CD14-positive monocyte (primary cell): Measurements from ENCODE around the gene NUDT8. TPM values are rescaled to one million over a fixed set of nuclear protein-coding genes. Genes with fewer than 3 reads are reported as not detected.

Source experiments
- DNase-seq, 3 donors: peaks; one replicate each; pipeline ENCODE4 v3.0.0-alpha.2; 2011 to 2022
- H2AFZ ChIP-seq: 2 replicates; pipeline ENCODE4 v1.6.0; 2012; ENCODE audit warnings: mild to moderate bottlenecking, low read depth, low read length, inconsistent platforms; ENCODE audit not compliant: insufficient read depth, poor library complexity, severe bottlenecking
- H3K27ac ChIP-seq, 2 donors: 1 replicate in 1 of 2; 2 replicates in 1 of 2; pipeline ENCODE4 v1.5.1; 2012 to 2013; ENCODE audit warnings: low read length in 2 of 2, control low read depth in 1 of 2, inconsistent platforms in 1 of 2, low read depth in 1 of 2, mild to moderate bottlenecking in 1 of 2
- H3K27me3 ChIP-seq, 2 donors: one replicate each; pipeline versions ENCODE4 v1.6.0 to v1.6.1; 2011 to 2013; ENCODE audit warnings: low read length in 2 of 2; ENCODE audit not compliant: control insufficient read depth in 2 of 2, insufficient read depth in 2 of 2
- H3K36me3 ChIP-seq, 2 donors: replicated peaks in 1 of 2; 1 replicate in 1 of 2; 2 replicates in 1 of 2; pipeline versions ENCODE4 v1.5.1 to v1.6.1; 2012 to 2013; ENCODE audit warnings: low read length in 2 of 2, control low read depth in 1 of 2, inconsistent platforms in 1 of 2, mild to moderate bottlenecking in 1 of 2; ENCODE audit not compliant: insufficient read depth in 2 of 2, control insufficient read depth in 1 of 2
- H3K4me1 ChIP-seq, 2 donors: 1 replicate in 1 of 2; 2 replicates in 1 of 2; pipeline versions ENCODE4 v1.5.1 to v1.6.1; 2012 to 2013; ENCODE audit warnings: low read length in 2 of 2, control low read depth in 1 of 2, inconsistent platforms in 1 of 2, mild to moderate bottlenecking in 1 of 2, moderate library complexity in 1 of 2; ENCODE audit not compliant: insufficient read depth in 2 of 2, control insufficient read depth in 1 of 2
- H3K4me2 ChIP-seq: replicated peaks from 2 replicates; pipeline ENCODE3; 2012; ENCODE audit warnings: low read length, moderate library complexity, mild to moderate bottlenecking; ENCODE audit not compliant: poor library complexity, severe bottlenecking; ENCODE audit errors: extremely low read depth
- H3K4me3 ChIP-seq, 3 experiments: fragments of 200-600 bp in 1 of 3; sonication (generic) in 1 of 3; replicated peaks in 1 of 3; 1 replicate in 2 of 3; 2 replicates in 1 of 3; pipeline ENCODE4 v1.5.1; 2011 to 2013; ENCODE audit warnings: low read length in 3 of 3, mild to moderate bottlenecking in 3 of 3, control low read depth in 2 of 3, low read depth in 2 of 3, inconsistent platforms in 1 of 3, moderate library complexity in 1 of 3
- H3K79me2 ChIP-seq: 2 replicates; pipeline ENCODE4 v1.6.0; 2012; ENCODE audit warnings: mild to moderate bottlenecking, control low read depth, inconsistent platforms, low read length, moderate library complexity; ENCODE audit not compliant: insufficient read depth
- H3K9ac ChIP-seq: 2 replicates; pipeline ENCODE4 v1.6.0; 2017; ENCODE audit warnings: low read length, mild to moderate bottlenecking; ENCODE audit not compliant: insufficient read depth, poor library complexity, severe bottlenecking
- H3K9me3 ChIP-seq, 2 donors: replicated peaks in 1 of 2; 1 replicate in 1 of 2; 2 replicates in 1 of 2; pipeline versions ENCODE4 v1.5.1 to v1.6.1; 2012 to 2013; ENCODE audit warnings: low read length in 2 of 2, control low read depth in 1 of 2; ENCODE audit not compliant: control insufficient read depth in 1 of 2, insufficient read depth in 1 of 2
- H4K20me1 ChIP-seq: 2 replicates; pipeline ENCODE4 v1.6.0; 2012; ENCODE audit warnings: mild to moderate bottlenecking, low read length, control low read depth, moderate library complexity; ENCODE audit not compliant: insufficient read depth
- H3K27ac Mint-ChIP-seq, 7 donors: one replicate each; pipeline ENCODE4 v1.8.0; 2020; ENCODE audit warnings: mild to moderate bottlenecking in 7 of 7, mixed read lengths in 7 of 7, moderate library complexity in 6 of 7, inconsistent platforms in 2 of 7
- H3K27me3 Mint-ChIP-seq, 3 donors: one replicate each; pipeline ENCODE4 v1.8.0; 2021 to 2022; ENCODE audit warnings: low read depth in 3 of 3, mild to moderate bottlenecking in 3 of 3, mixed read lengths in 3 of 3, moderate library complexity in 3 of 3, inconsistent platforms in 1 of 3
- H3K36me3 Mint-ChIP-seq, 2 donors: one replicate each; pipeline ENCODE4 v1.8.0; 2020; ENCODE audit warnings: mixed read lengths in 2 of 2, inconsistent platforms in 1 of 2, mild to moderate bottlenecking in 1 of 2
- H3K4me1 Mint-ChIP-seq: one replicate; pipeline ENCODE4 v1.8.0; 2020; ENCODE audit warnings: mild to moderate bottlenecking, mixed read lengths
- H3K4me3 Mint-ChIP-seq, 2 donors: one replicate each; pipeline ENCODE4 v1.8.0; 2020; ENCODE audit warnings: mild to moderate bottlenecking in 2 of 2, mixed read lengths in 2 of 2, moderate library complexity in 1 of 2
- H3K9me3 Mint-ChIP-seq, 7 donors: one replicate each; pipeline ENCODE4 v1.8.0; 2020 to 2022; ENCODE audit warnings: mixed read lengths in 7 of 7, mild to moderate bottlenecking in 6 of 7, moderate library complexity in 6 of 7, inconsistent platforms in 2 of 7
- WGBS: methylation state at CpG from one replicate; pipeline ENCODE4 v1.1.5; 2013; ENCODE audit warnings: missing lambda C conversion rate; ENCODE audit not compliant: insufficient coverage; 5-methylcytosine and 5-hydroxymethylcytosine counted together
- intact Hi-C, 2 donors: fragments of 100-400 bp; cut with micrococcal nuclease; formaldehyde crosslinking; loops; one replicate each; pipeline versions ENCODE4 v1.15.0 to v1.15.1; 2023
- polyA plus RNA-seq, 3 donors: library from polyadenylated mRNA; depleted of rRNA in 1 of 3; unstranded in 2 of 3; stranded (reverse) in 1 of 3; fragments of 300-500 nt in 2 of 3; fragments of >200 nt in 1 of 3; fragmentation: Illumina TruSeq in 2 of 3; gene quantifications; 1 replicate in 2 of 3; 2 replicates in 1 of 3; pipeline ENCODE4 v1.2.3, GENCODE V29; 2012 to 2021
- TF ChIP-seq, protein P1 (sequence below): fragments of 200-600 bp; IDR thresholded peaks from one replicate; pipeline ENCODE4 v1.8.0; 2022; ENCODE audit warnings: antibody characterized with exemption, mild to moderate bottlenecking

NUDT8 gene
- polyA plus RNA-seq, 3 donors: 0.92 to 1.4 (median 1.3) TPM

DNA sequence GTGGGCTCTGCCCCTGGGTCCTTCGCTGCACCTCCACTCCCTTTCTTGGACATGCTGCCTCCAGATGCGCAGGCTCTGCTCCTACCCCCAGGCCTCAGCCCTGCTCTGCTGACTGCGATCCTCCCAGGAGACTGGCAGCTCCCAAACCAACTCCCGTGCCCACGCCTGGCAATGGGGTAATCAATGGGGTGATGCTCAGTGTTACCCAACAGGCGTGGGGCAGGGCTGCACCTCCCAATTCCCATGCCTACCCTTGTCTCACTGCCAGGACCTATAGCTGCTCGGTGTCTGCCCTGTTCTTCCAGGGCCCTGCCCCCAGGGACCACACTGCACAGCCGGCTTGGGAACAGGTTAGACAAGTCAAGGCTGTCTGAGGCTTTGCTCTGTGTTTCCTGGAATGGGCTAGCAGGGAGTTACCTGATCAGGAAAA, 44.7 kb upstream of the NUDT8 start, which contains the start of gene ALDH3B2:
ALDH3B2 (minus strand) TSS at position 182 of the 430 bp plus-strand sequence. CDS start 7,688 bp downstream, outside the sequence.
- H4K20me1 ChIP-seq: no peaks in the 10 kb centered on the region
- TF ChIP-seq, protein P1, sequence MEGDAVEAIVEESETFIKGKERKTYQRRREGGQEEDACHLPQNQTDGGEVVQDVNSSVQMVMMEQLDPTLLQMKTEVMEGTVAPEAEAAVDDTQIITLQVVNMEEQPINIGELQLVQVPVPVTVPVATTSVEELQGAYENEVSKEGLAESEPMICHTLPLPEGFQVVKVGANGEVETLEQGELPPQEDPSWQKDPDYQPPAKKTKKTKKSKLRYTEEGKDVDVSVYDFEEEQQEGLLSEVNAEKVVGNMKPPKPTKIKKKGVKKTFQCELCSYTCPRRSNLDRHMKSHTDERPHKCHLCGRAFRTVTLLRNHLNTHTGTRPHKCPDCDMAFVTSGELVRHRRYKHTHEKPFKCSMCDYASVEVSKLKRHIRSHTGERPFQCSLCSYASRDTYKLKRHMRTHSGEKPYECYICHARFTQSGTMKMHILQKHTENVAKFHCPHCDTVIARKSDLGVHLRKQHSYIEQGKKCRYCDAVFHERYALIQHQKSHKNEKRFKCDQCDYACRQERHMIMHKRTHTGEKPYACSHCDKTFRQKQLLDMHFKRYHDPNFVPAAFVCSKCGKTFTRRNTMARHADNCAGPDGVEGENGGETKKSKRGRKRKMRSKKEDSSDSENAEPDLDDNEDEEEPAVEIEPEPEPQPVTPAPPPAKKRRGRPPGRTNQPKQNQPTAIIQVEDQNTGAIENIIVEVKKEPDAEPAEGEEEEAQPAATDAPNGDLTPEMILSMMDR: no peak
- Mint-ChIP-seq H3K4me3 (no peak within 1 kb of the TSS), H3K27ac (no peak within 1 kb of the TSS), H3K9me3 (peaks cover 0 to 10% (median 5%) of the 10 kb centered on the region in 7 donors), H3K27me3 (peaks cover 0 to 2% (median 1%) of the 10 kb centered on the region in 3 donors), H3K4me1 (no peaks in the 10 kb centered on the region), H3K36me3 (no peaks in the 10 kb centered on the region)
- DNase-seq: no peak
- WGBS: 96% methylated on average over 8 of the region's 8 CpGs
- intact Hi-C loops: no loop called here
- H3K27ac ChIP-seq: no peak within 1 kb of the TSS
- no peak within 1 kb of the TSS for H3K4me3 ChIP-seq
- H3K9me3 ChIP-seq: no peaks in the 10 kb centered on the region
- H2AFZ ChIP-seq: no peak within 1 kb of the TSS
- no peaks in the 10 kb centered on the region for H3K36me3 ChIP-seq
- H3K9ac ChIP-seq: no peak within 1 kb of the TSS
- H3K79me2 ChIP-seq: no peaks in the 10 kb centered on the region
- no peak within 1 kb of the TSS for H3K4me2 ChIP-seq
- H3K4me1 ChIP-seq: no peaks in the 10 kb centered on the region
- no peaks in the 10 kb centered on the region for H3K27me3 ChIP-seq

DNA sequence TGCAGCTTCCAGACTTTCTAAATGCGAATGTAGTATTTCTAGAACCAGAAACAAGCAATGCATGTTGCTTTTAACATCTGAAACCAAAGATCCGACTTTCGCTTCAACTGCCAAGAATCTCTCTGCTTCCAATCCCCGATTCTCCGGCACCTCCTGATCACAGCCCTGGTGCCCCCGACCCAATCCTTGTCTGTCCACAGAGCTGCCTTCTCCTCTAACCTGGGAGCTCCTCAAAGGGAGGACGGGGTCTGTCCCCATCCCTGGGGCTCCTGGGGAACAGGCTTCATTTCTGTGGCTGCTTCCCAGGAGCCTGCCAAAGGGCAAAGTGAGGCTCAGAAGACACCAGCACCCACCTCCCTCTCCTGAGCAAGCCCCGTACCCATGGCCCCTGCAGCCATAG, 44.2 kb upstream of the NUDT8 start:
- Histone ChIP-seq H3K4me2 (no peak overlapping the region), H3K36me3 (no peaks in the 10 kb centered on the region), H3K4me3 (no peak overlapping the region), H3K27me3 (no peaks in the 10 kb centered on the region), H3K27ac (no peak overlapping the region), H3K9me3 (no peaks in the 10 kb centered on the region), H2AFZ (no peak overlapping the region), H3K4me1 (no peaks in the 10 kb centered on the region), H3K79me2 (no peaks in the 10 kb centered on the region), H4K20me1 (no peaks in the 10 kb centered on the region), H3K9ac (no peak overlapping the region)
- intact Hi-C loops: no loop called here
- Mint-ChIP-seq H3K27me3 (peaks cover 0 to 2% (median 1%) of the 10 kb centered on the region in 3 donors), H3K27ac (no peak overlapping the region), H3K9me3 (peaks cover 0 to 10% (median 5%) of the 10 kb centered on the region in 7 donors), H3K4me3 (no peak overlapping the region), H3K36me3 (no peaks in the 10 kb centered on the region), H3K4me1 (no peaks in the 10 kb centered on the region)
- WGBS: 81% methylated on average over 7 of the region's 8 CpGs
- no peak for DNase-seq
- TF ChIP-seq, protein P1: no peak
